IMR-90 (cell line): ENCODE data around the gene NAT10. TPM values are rescaled to one million over a fixed set of nuclear protein-coding genes. Genes with fewer than 3 reads are reported as not detected.

Source experiments
- ATAC-seq: fragments of 200-7000 bp; cut with Tn5 transposase; 2 replicates; pipeline ENCODE4 v1.9.1; 2020; ENCODE audit warnings: low read depth, mild to moderate bottlenecking, moderate library complexity
- BruUV-seq: library from RNA; stranded (reverse); fragments of 400-500 nt; replicated peaks from 2 replicates; lab custom pipeline; 2021; lab: Mats Ljungman, UMichigan
- CTCF ChIA-PET: fragments of 300-600 bp; formaldehyde crosslinking; extraction: SDS; loops from one replicate; lab custom pipeline; 2021; ENCODE audit warnings: antibody characterized with exemption; lab: Yijun Ruan, JAX
- POLR2A ChIA-PET: fragments of 300-600 bp; sonication (Branson Sonifier 250); formaldehyde crosslinking; loops from one replicate; lab custom pipeline; 2022; ENCODE audit warnings: antibody characterized with exemption; ENCODE audit not compliant: unreplicated experiment; lab: Charles Lee
- DNase-seq: peaks from one replicate; pipeline ENCODE4 v3.0.0; 2013
- H2AFZ ChIP-seq: replicated peaks from 2 replicates; pipeline ENCODE3; 2013; ENCODE audit warnings: low read length, mild to moderate bottlenecking; ENCODE audit not compliant: poor library complexity
- H2AK5ac ChIP-seq: 2 replicates; pipeline ENCODE4 v1.6.1; 2013; ENCODE audit warnings: low read depth, low read length, inconsistent platforms
- H2AK9ac ChIP-seq: replicated peaks from 2 replicates; pipeline ENCODE3; 2013; ENCODE audit warnings: mild to moderate bottlenecking, low read depth, low read length, moderate library complexity; ENCODE audit not compliant: poor library complexity
- H2BK120ac ChIP-seq: 2 replicates; pipeline ENCODE4 v1.6.1; 2013; ENCODE audit warnings: low read depth, low read length, inconsistent platforms
- H2BK15ac ChIP-seq: 3 replicates; pipeline ENCODE4 v1.6.1; 2013; ENCODE audit warnings: low read depth, low read length, inconsistent platforms
- H2BK20ac ChIP-seq: 2 replicates; pipeline ENCODE4 v1.6.1; 2013; ENCODE audit warnings: low read depth, mild to moderate bottlenecking, inconsistent platforms, low read length, moderate library complexity
- H2BK5ac ChIP-seq: 2 replicates; pipeline ENCODE4 v1.6.1; 2013; ENCODE audit warnings: mild to moderate bottlenecking, low read depth, low read length, inconsistent platforms; ENCODE audit not compliant: poor library complexity, severe bottlenecking
- H3K14ac ChIP-seq: replicated peaks from 2 replicates; pipeline ENCODE4 v1.6.1; 2013; ENCODE audit warnings: low read depth, low read length, inconsistent platforms
- H3K18ac ChIP-seq: 2 replicates; pipeline ENCODE4 v1.6.1; 2013; ENCODE audit warnings: low read depth, low read length, control low read depth
- H3K23ac ChIP-seq: 2 replicates; pipeline ENCODE4 v1.6.1; 2013; ENCODE audit warnings: low read depth, low read length, inconsistent platforms
- H3K27ac ChIP-seq: 2 replicates; pipeline ENCODE4 v1.5.1; 2013; ENCODE audit warnings: mild to moderate bottlenecking, control low read depth, low read length; ENCODE audit not compliant: insufficient read depth
- H3K27me3 ChIP-seq: 2 replicates; pipeline ENCODE4 v1.6.1; 2013; ENCODE audit warnings: low read length; ENCODE audit not compliant: control insufficient read depth, insufficient read depth
- H3K36me3 ChIP-seq: 2 replicates; pipeline ENCODE4 v1.6.1; 2013; ENCODE audit warnings: low read length, mixed read lengths; ENCODE audit not compliant: control insufficient read depth, insufficient read depth
- H3K4ac ChIP-seq: 2 replicates; pipeline ENCODE4 v1.6.1; 2013; ENCODE audit warnings: low read depth, low read length, inconsistent platforms
- H3K4me1 ChIP-seq: 2 replicates; pipeline ENCODE4 v1.6.1; 2013; ENCODE audit warnings: low read length, mixed read lengths; ENCODE audit not compliant: control insufficient read depth, insufficient read depth
- H3K4me2 ChIP-seq: 2 replicates; pipeline ENCODE4 v1.6.1; 2013; ENCODE audit warnings: low read depth, mild to moderate bottlenecking, control low read depth, low read length, moderate library complexity
- H3K4me3 ChIP-seq: 2 replicates; pipeline ENCODE4 v1.5.1; 2013; ENCODE audit warnings: low read depth, mild to moderate bottlenecking, control low read depth, low read length, moderate library complexity; ENCODE audit not compliant: insufficient read depth
- H3K56ac ChIP-seq: 2 replicates; pipeline ENCODE4 v1.6.1; 2013; ENCODE audit warnings: low read length, inconsistent platforms; ENCODE audit not compliant: insufficient read depth; ENCODE audit errors: extremely low read depth
- H3K79me1 ChIP-seq, 2 experiments: 2 replicates each; pipeline ENCODE4 v1.6.1; 2013; ENCODE audit warnings: low read length in 2 of 2, inconsistent platforms in 1 of 2, low read depth in 1 of 2
- H3K9ac ChIP-seq: 2 replicates; pipeline ENCODE4 v1.6.1; 2013; ENCODE audit warnings: low read depth, low read length, control low read depth
- H3K9me1 ChIP-seq: 2 replicates; pipeline ENCODE4 v1.6.1; 2013; ENCODE audit warnings: low read length, inconsistent platforms; ENCODE audit not compliant: insufficient read depth
- H3K9me3 ChIP-seq: 2 replicates; pipeline ENCODE4 v1.6.1; 2013; ENCODE audit warnings: low read length; ENCODE audit not compliant: control insufficient read depth, insufficient read depth
- H4K20me1 ChIP-seq: 2 replicates; pipeline ENCODE4 v1.6.1; 2013; ENCODE audit warnings: low read length, inconsistent platforms; ENCODE audit not compliant: insufficient read depth
- H4K5ac ChIP-seq: 2 replicates; pipeline ENCODE4 v1.6.1; 2013; ENCODE audit warnings: mild to moderate bottlenecking, low read depth, low read length, control low read depth
- H4K8ac ChIP-seq, 2 experiments: 2 replicates each; pipeline ENCODE4 v1.6.1; 2013; ENCODE audit warnings: low read depth in 2 of 2, low read length in 2 of 2, control low read depth in 1 of 2, inconsistent platforms in 1 of 2
- H4K91ac ChIP-seq: 2 replicates; pipeline ENCODE4 v1.6.1; 2013; ENCODE audit warnings: low read depth, low read length, inconsistent platforms; ENCODE audit not compliant: insufficient read depth
- BHLHE40 ChIP-seq: fragments of 150-350 bp; IDR thresholded peaks from 2 replicates; pipeline ENCODE4 v1.6.1; 2016; ENCODE audit warnings: mild to moderate bottlenecking, low read depth, low read length
- CEBPB ChIP-seq: IDR thresholded peaks from 2 replicates; pipeline ENCODE4 v1.6.1; 2012; ENCODE audit warnings: low read depth, low read length, improper control_type of control experiment
- CHD1 ChIP-seq: IDR thresholded peaks from 2 replicates; pipeline ENCODE4 v1.6.1; 2012; ENCODE audit warnings: low read depth, low read length, improper control_type of control experiment
- MAFK ChIP-seq: IDR thresholded peaks from 2 replicates; pipeline ENCODE4 v1.6.1; 2012; ENCODE audit warnings: low read depth, low read length, improper control_type of control experiment
- MXI1 ChIP-seq: IDR thresholded peaks from 2 replicates; pipeline ENCODE4 v1.6.1; 2012; ENCODE audit warnings: low read depth, mild to moderate bottlenecking, low read length, moderate library complexity, borderline replicate concordance
- NFE2L2 ChIP-seq: fragments of 150-350 bp; IDR thresholded peaks from 2 replicates; pipeline ENCODE4 v1.6.1; 2016; ENCODE audit warnings: low read depth, mild to moderate bottlenecking, low read length
- POLR2A ChIP-seq: IDR thresholded peaks from 2 replicates; pipeline ENCODE4 v1.6.1; 2012; ENCODE audit warnings: mild to moderate bottlenecking, low read depth, low read length
- RAD21 ChIP-seq: IDR thresholded peaks from 2 replicates; pipeline ENCODE4 v1.6.1; 2012; ENCODE audit warnings: low read length, improper control_type of control experiment
- RFX5 ChIP-seq: IDR thresholded peaks from 2 replicates; pipeline ENCODE4 v1.8.0; 2012; ENCODE audit warnings: low read depth, mild to moderate bottlenecking, low read length, moderate library complexity
- SMC3 ChIP-seq: fragments of 150-350 bp; IDR thresholded peaks from 2 replicates; pipeline ENCODE4 v1.6.1; 2016; ENCODE audit warnings: low read depth, mild to moderate bottlenecking, antibody characterized with exemption, low read length, moderate library complexity
- WGBS, 2 experiments: methylation state at CpG; one replicate each; pipeline versions ENCODE4 v1.1.5 to v1.1.7; 2013; ENCODE audit warnings: missing lambda C conversion rate in 2 of 2; ENCODE audit not compliant: insufficient read length in 1 of 2; ENCODE audit errors: extremely low coverage in 2 of 2; 5-methylcytosine and 5-hydroxymethylcytosine counted together
- dilution Hi-C: fragments of 300-500 bp; cut with HindIII; formaldehyde crosslinking; loops from one replicate; pipeline ENCODE4 v1.14.3; 2018; ENCODE audit warnings: low sequenced_read_pairs; ENCODE audit not compliant: unreplicated experiment
- in situ Hi-C: fragments of 300-500 bp; cut with MboI; formaldehyde crosslinking; loops from 3 replicates; pipeline ENCODE4 v1.14.3; 2019; ENCODE audit warnings: low sequenced_read_pairs, inconsistent platforms, mixed read lengths
- intact Hi-C: fragments of 100-400 bp; cut with micrococcal nuclease; formaldehyde crosslinking; loops from 2 replicates; pipeline ENCODE4 v1.10.0; 2022
- polyA plus RNA-seq, 3 experiments: library from polyadenylated mRNA; depleted of rRNA; stranded (reverse); fragments of >200 nt; gene quantifications; 2 replicates each; pipeline ENCODE4 v1.2.3, GENCODE V29; 2012; ENCODE audit warnings: low replicate concordance in 1 of 3
- total RNA-seq: library from RNA; depleted of rRNA; stranded (reverse); fragments of >200 nt; gene quantifications from 2 replicates; pipeline ENCODE4 v1.2.3, GENCODE V29; 2012
- TF ChIP-seq, protein P1 (sequence below): fragments of 150-350 bp; IDR thresholded peaks from 2 replicates; pipeline ENCODE4 v1.6.1; 2017; ENCODE audit warnings: mild to moderate bottlenecking, antibody characterized with exemption, low read length, low read depth
- TF ChIP-seq, protein P2 (sequence below): conservative IDR thresholded peaks from 2 replicates; pipeline ENCODE4 v1.5.1; 2012; ENCODE audit warnings: mild to moderate bottlenecking, low read depth, low read length, improper control_type of control experiment

Gene NAT10
- total and polyA plus RNA-seq, 2 of the 4 experiments (the other 2 are of a cell fraction), result 28.1 to 34.8 TPM

DNA sequence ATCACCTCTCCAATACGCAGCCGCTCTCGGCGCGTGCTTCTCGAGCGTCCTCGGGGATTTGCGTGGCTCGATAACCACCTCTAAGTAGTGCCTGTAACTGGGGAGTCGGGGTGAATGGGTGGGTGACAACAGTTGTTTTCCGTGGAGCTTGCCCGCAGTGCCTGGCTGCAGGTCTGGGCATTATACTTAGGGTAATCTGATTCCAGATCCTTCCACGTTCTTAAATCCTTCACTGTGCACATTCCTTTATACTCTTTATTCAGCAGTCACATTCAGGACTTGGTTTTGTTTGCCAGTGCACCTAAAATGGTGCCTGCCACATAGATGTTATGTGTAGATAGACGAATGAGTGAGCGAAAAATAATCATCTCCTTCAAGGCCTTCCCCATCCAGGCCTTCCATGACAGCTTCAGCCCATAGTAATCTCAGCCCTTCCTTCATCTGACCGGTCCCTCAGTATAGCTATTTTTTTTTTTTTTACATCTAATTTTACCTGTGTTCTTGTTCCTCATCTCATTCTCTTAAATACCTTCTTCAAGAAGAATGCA lies 602 bp downstream of the NAT10 start:
- BruUV-seq, result TSS peak; percentile 19
- Histone ChIP-seq H2BK120ac (no peak overlapping the region), H2BK20ac (no peak overlapping the region), H3K4me3 (peak overlapping the region; percentile 62), H3K56ac (peak overlapping the region; percentile 45), H2AFZ (peak overlapping the region; percentile 96), H4K20me1 (no peaks in the 10 kb centered on the region; the same call in 1 of the 2 replicates), H2AK5ac (peak overlapping the region; percentile 83), H3K9me1 (no peaks in the 10 kb centered on the region), H3K27ac (peak overlapping the region; percentile 62), H3K18ac (no peak overlapping the region), H3K14ac (peak overlapping the region; percentile 37), H4K8ac (peak overlapping the region; percentile 6 to 90), H4K91ac (peak overlapping the region; percentile 13; the same call in 1 of the 2 replicates), H2BK5ac (peak overlapping the region; percentile 14), H3K36me3 (peaks cover 9% of the 10 kb centered on the region), H3K9ac (peak overlapping the region; percentile 72), H3K79me1 (peaks cover 8 to 38% of the 10 kb centered on the region in 2 experiments), H3K4me1 (peaks cover 2% of the 10 kb centered on the region; the same call in 1 of the 2 replicates), H2AK9ac (peak overlapping the region; percentile 97), H3K4me2 (peak overlapping the region; percentile 79), H3K9me3 (no peaks in the 10 kb centered on the region), H4K5ac (peak overlapping the region; percentile 18; the same call in 1 of the 2 replicates), H3K4ac (peak overlapping the region; percentile 65), H3K23ac (peak overlapping the region; percentile 25), H2BK15ac (no peak overlapping the region), H3K27me3 (no peaks in the 10 kb centered on the region)
- dilution Hi-C loops, result no loop called here
- TF ChIP-seq, protein P1, sequence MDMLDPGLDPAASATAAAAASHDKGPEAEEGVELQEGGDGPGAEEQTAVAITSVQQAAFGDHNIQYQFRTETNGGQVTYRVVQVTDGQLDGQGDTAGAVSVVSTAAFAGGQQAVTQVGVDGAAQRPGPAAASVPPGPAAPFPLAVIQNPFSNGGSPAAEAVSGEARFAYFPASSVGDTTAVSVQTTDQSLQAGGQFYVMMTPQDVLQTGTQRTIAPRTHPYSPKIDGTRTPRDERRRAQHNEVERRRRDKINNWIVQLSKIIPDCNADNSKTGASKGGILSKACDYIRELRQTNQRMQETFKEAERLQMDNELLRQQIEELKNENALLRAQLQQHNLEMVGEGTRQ, result no peak
- TF ChIP-seq SMC3, result no peak
- TF ChIP-seq, protein P2, sequence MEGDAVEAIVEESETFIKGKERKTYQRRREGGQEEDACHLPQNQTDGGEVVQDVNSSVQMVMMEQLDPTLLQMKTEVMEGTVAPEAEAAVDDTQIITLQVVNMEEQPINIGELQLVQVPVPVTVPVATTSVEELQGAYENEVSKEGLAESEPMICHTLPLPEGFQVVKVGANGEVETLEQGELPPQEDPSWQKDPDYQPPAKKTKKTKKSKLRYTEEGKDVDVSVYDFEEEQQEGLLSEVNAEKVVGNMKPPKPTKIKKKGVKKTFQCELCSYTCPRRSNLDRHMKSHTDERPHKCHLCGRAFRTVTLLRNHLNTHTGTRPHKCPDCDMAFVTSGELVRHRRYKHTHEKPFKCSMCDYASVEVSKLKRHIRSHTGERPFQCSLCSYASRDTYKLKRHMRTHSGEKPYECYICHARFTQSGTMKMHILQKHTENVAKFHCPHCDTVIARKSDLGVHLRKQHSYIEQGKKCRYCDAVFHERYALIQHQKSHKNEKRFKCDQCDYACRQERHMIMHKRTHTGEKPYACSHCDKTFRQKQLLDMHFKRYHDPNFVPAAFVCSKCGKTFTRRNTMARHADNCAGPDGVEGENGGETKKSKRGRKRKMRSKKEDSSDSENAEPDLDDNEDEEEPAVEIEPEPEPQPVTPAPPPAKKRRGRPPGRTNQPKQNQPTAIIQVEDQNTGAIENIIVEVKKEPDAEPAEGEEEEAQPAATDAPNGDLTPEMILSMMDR, result no peak
- TF ChIP-seq RAD21, result no peak
- no peak for TF ChIP-seq MAFK
- no peak for TF ChIP-seq RFX5
- TF ChIP-seq CHD1, result no peak
- no peak for TF ChIP-seq CEBPB
- no peak for TF ChIP-seq NFE2L2
- TF ChIP-seq MXI1, result no peak
- TF ChIP-seq POLR2A, result no peak; the same call in 1 of the 2 replicates
- no peak for TF ChIP-seq BHLHE40
- no peak for ATAC-seq
- intact Hi-C loops, result loop anchor here (1.0 to 2.0 kb wide), 2 partner anchors 55 to 109 kb away; partner anchors contain the start of gene CAPRIN1
- 0% methylated on average over 3 of the region's 17 CpGs; no CpG with 5 or more reads in 1 of the 2 experiments for WGBS, 2 experiments
- POLR2A ChIA-PET, result interaction anchor here (0.9 kb wide), 1 partner anchor 9 kb away, joined by 4 read pairs; no protein-coding TSS in a partner anchor
- DNase-seq, result peak; percentile 18
- CTCF ChIA-PET, result interaction anchor here (0.7 kb wide), 1 partner anchor 8 kb away, joined by 3 read pairs; no protein-coding TSS in a partner anchor
- in situ Hi-C loops, result no loop called here
